Stimulated activated CD4-positive, alpha-beta T cell treated with anti-CD3 and anti-CD28 coated beads, Interleukin-1b, Interleukin-23, amount 100 ng/mL, for 24 hours (primary cell): ENCODE results near the gene KRTAP5-8.
"Not testable (repeated sequence)": the region's sequence is repeated elsewhere in the genome, so short reads cannot be mapped to it uniquely, and the experiment has no call there.

Source experiments
- DNase-seq, 4 experiments: peaks; one replicate each; pipeline ENCODE4 v3.0.0-alpha.2; 2020; ENCODE audit warnings: low read depth in 4 of 4, low spot score in 1 of 4

KRTAP5-8 gene

GRCh38 chr11:71507102-71507501 is 30.7 kb upstream of the KRTAP5-8 start:
- no peak for DNase-seq

GRCh38 chr11:71518506-71519471 is 19.0 kb upstream of the KRTAP5-8 start:
- no peak for DNase-seq

DNA sequence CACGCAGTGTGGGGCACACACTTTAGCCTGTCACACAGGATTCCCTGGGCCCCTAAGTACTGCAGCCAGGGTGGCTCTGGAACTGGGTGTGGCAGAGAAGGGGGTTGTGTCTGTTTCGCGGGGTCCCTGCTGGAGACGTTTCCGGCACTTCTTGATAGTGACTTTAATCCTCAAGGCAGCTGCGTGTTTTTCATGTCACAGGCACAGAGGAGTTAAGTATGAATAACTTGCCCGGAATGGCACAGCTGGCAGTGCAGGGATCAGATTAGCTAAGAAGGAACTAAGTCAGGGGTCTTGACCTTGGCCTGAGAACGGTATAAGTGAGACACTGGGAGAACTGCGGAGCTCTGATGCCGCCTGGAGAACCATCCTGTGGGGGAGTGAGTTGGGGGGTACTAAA is 18.3 kb upstream of the KRTAP5-8 start:
- no peak for DNase-seq

DNA sequence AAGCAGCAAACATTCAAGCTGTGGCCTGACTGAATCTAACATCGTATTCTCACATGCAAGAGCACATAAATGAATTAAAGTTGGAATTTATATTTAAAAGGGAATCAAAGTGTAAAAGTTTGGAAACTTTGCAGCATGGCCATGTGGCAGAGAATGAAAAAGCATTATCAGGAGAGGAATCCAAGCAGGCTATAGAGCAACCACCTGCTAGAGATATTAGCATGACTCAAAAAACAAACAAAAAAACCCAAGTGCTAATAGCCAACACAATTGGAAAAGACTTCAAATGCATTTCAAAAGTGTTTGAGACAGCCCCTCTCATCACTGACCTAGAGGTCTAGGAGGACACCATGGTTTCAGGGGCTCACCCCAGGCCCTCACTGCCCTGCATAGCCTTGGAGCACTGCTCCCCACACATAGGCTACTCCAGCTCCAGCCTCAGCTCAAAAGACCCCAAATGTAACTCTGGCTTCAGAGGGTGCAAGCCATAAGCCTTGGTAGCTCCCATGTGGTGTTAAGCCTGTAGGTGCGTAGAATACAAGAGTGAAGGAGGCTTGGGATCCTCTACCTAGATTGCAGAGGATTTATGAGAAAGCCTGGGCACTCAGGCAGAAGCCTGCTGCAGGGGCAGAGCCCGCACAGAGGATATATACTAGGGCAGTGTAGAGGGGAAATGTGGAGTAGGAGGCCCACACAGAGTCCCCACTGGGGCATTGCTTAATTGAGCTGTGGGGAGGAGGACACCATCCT is 12.5 kb upstream of the KRTAP5-8 start:
- DNase-seq: no peak

DNA sequence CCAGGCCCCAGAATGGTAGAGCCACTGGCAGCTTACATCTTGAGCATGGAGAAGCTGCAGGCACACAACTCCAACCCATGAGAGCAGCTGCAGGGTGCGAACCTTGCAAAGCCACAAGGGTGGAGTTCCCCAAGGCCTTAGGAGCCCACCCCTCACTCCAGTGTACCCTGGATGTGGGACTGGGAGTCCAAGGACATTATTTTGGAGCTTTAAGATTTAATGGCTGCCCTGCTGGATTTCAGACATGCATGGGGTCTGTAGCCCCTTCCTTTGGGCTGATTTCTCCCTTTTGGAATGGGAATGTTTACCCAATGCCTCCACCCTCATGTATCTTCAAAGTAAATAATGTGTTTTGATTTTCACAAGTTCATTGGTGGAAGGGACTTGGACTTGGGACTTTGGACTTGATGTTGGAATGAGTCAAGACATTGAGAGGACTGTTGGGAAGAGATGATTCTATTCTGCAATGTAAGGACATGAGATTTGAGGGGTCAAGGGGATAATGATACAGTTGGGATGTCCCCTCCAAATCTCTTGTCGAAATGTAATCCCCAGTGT is 11.8 kb upstream of the KRTAP5-8 start:
- no peak for DNase-seq

DNA sequence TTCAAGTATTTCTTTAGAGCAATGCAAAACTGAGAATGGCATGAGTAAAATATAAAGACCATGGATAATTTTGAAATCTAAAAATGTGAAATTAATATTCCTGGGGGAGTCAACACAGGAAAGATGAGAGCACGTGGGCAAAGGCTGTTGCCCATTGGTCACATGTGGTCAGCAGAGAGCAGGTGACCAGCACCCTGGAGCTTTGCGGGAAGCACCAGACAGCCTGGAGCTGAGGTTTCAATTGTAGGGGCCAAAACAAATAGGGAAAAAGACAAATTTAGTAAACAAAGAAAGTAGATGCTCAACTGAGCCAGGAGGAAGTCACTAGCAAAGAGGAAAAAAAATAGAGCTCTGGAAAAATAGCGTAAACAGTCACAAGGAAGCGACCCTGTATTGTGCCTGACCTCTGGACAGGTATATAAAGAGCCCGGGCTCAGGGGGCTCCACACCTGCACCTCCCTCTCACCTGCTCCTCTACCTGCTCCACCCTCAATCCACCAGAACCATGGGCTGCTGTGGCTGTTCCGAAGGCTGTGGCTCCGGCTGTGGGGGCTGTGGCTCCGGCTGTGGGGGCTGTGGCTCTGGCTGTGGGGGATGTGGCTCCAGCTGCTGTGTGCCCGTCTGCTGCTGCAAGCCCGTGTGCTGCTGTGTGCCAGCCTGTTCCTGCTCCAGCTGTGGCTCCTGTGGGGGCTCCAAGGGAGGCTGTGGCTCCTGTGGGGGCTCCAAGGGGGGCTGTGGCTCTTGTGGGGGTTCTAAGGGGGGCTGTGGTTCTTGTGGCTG is 10.8 kb upstream of the KRTAP5-8 start, which contains the start of gene KRTAP5-7:
Gene KRTAP5-7, plus strand, starts transcription at position 472 of the 780 bp plus-strand sequence. Its CDS starts 34 bp downstream, at position 506.
- DNase-seq: not testable (repeated sequence)

DNA sequence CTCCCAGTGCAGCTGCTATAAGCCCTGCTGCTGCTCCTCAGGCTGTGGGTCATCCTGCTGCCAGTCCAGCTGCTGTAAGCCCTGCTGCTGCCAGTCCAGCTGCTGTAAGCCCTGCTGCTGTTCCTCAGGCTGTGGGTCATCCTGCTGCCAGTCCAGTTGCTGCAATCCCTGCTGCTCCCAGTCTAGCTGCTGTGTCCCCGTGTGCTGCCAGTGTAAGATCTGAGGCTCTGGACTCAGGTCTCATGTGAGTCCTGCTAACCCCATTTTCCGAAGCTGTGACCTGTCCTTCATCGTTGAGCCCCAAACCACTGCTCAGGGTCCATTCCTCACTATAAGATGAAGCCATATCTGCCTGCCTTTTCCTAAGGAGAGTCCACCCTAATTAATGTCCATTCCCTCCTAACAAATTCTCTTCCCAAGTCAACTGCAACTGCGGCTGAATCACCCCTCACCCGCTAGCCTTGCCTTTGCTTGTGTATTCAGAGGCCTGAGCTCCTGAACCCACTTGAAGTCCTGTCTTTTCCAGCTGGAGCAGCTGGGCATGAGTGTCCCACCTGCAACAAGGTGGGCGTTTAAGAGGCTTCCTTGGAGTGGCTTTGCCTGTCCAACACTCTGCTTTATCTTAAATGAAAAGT is 10.1 kb upstream of the KRTAP5-8 start:
- no peak for DNase-seq

DNA sequence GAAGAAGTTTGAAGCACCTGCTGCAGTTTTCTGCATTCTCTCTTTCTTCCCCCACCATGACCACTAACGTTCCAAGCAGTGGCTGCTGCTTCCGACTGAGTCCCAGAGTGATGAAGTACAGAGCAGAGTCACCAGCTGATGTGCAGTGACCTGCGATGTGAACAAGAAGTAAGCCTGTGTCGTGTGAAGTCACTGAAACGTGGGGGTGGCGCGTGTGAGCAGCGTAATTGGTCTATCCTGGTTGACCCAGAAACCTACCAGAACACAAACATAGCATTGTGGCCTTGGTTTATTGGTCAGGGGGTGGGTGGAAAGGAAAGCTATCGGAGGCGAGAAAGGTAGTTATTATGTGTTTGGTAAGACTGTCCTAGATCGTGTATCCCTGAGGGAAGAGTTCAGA is 7.2 kb upstream of the KRTAP5-8 start:
- no peak for DNase-seq

- no peak for DNase-seq
Measured at GRCh38 chr11:71532036-71532610, 5.7 kb upstream of the KRTAP5-8 start.

DNA sequence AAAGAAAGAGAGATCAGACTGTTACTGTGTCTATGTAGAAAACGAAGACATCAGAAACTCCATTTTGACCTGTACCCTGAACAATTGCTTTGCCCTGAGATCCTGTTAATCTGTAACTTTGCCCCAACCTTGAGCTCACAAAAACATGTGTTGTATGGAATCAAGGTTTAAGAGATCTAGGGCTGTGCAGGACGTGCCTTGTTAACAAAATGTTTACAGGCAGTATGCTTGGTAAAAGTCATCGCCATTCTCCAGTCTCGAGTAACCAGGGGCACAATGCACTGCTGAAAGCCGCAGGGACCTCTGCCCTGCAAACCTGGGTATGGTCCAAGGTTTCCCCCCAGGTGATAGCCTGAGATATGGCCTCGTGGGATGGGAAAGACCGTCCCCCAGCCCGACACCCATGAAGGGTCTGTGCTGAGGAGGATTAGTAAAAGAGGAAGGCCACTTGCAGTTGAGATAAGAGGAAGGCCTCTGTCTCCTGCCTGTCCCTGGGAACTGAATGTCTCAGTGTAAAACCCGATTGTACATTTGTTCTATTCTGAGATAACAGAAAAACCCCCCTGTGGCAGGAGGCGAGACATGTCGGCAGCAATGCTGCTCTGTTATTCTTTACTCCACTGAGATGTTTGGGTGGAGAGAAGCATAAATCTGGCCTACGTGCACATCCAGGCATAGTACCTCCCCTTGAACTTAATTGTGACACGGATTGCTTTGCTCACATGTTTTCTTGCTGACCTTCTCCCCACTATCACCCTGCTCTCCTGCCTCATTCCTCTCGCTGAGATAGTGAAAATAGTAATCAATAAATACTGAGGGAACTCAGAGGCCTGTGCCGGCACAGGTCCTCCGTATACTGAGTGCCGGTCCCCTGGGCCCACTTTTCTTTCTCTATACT is 2.9 kb upstream of the KRTAP5-8 start:
- DNase-seq: not testable (repeated sequence)

- DNase-seq: no peak
Measured at GRCh38 chr11:71535825-71536224, 2.0 kb upstream of the KRTAP5-8 start.

GRCh38 chr11:71537537-71537936 is 288 bp upstream of the KRTAP5-8 start:
- no peak for DNase-seq

DNA sequence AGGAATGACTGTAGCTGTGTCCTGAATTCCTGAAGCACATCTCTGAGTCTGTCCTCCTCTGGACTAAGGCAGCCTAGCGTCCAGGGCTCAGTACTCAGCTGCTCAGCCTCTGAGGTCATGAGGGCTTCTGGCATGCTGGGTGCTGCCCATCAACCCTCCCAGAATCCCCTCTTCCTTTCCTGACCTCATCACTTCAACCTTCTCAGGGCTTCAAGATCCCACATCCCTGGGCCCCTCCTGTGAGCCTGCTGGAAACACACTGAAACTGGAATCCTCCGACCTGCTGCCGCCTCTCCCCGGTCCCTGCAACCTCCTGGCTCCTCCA is 803 bp downstream of the KRTAP5-8 start:
- DNase-seq: no peak

- no peak for DNase-seq
Measured at GRCh38 chr11:71539017-71539416, 1.2 kb downstream of the KRTAP5-8 start.

GRCh38 chr11:71539971-71540370 is 2.1 kb downstream of the KRTAP5-8 start:
- not testable (repeated sequence) for DNase-seq

GRCh38 chr11:71540521-71541304 is 2.9 kb downstream of the KRTAP5-8 start:
- DNase-seq: not testable (repeated sequence)

GRCh38 chr11:71542382-71542781 is 4.6 kb downstream of the KRTAP5-8 start:
- DNase-seq: no peak
